GM19438 (cell line): ENCODE data around the gene PROX2.
A peak's percentile ranks its signal among the peaks of the same experiment; 100 is the strongest.

Source experiments
- ATAC-seq: cut with Tn5 transposase; IDR thresholded peaks from one replicate; pipeline ENCODE4 v1.9.1; 2021; ENCODE audit warnings: low read depth; ENCODE audit not compliant: unreplicated experiment

The PROX2 gene

DNA sequence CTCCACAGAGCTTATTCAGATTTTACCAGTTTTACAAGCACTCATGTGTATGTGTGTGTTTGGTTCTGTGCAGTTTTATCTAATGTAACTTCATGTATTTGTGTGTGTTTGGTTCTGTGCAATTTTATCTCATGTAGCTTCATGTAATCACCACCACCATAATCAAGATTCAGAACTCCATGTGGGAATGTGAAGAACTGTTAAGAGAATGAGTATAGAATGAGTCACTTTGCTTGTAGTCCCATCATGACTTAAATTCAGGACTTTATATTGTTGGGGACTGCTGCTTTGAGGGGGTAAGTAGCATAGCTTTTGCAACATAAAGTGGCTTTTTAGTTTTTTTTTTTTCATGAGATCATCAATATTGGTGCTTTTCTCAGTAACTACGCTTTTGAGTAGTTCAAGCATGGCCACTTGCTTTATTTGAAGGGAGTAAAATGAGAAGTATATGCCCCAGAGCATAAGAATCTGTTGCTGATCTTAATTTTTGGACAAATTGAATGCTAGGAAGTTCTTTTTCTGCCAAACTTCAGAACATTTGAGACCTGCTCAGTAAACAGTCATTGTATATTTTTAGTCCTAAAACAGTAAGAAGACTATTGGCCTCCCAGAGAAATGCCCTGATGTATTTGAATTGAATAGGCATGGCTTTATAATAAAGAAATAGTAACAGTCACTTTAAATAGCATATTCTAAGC lies 28.8 kb downstream of the PROX2 start:
- no peak for ATAC-seq

- ATAC-seq = no peak
Measured at GRCh38 chr14:74846168-74846567, 29.8 kb downstream of the PROX2 start.

DNA sequence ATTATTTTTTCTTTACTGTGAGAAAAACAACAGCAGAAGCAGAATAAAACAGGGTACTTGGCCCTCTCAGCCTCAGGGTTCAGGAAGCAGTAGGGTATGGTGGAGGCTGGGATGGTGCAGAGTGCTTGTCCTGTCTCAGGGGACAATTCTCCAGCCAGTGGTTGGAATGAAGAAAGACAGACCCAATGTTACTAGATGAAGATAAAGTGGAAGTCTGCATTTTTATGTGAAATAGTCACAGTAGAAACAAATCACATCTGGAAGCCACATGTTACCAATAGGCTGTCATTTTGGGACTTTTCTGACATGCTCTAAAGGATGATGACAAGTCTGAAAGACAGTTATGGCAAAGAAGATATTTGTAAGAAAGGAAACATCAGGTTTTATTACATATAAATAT lies 32.3 kb downstream of the PROX2 start:
- ATAC-seq = no peak

DNA sequence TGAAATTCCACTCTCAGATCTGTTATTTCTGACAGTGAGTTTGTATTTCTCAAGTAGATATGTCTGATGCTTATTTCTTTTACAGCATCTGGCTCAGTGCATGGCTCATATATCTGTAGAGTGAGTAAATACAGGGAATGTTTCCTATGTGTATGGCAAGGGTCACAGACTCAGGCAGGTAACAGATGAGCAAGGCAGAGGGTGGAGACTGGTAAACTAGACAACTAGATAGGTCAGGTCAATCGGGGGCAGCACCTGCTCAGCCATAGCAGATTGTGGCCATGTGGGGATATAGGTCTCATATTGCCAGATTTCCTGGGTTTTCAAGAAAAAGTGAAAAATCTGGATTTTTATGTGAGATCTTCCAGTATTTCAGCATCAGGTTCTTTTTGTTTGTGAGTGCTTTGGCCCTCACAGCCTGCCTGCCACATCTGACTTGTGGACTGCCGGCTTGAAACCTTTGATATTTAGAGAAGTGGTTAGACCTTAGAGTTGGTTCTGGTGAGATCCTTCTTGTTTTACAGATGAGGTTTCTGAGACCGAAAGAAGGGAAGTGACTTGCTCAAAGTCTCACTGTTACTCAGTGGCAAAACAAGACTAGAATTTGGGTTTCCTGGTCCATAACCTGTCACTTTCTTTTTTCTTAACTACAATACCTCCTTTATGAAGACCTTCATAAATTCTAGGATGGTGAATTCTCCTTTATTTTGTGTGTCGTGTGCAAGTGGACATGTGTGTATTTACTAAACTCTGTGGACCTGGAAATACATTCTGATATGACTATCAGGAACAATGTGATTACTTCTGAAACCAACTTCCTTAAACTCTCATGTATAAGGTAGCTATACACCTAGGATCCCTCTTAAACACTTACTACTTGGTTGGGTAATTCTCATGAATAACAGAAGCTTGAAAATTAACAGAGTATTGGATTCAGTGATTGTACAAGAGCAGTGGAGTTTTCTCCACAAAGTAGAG lies 34.4 kb downstream of the PROX2 start:
- ATAC-seq = peak; percentile 86

GRCh38 chr14:74840603-74841030 lies 35.3 kb downstream of the PROX2 start:
- no peak for ATAC-seq

GRCh38 chr14:74838166-74838565 lies 37.8 kb downstream of the PROX2 start:
- no peak for ATAC-seq

DNA sequence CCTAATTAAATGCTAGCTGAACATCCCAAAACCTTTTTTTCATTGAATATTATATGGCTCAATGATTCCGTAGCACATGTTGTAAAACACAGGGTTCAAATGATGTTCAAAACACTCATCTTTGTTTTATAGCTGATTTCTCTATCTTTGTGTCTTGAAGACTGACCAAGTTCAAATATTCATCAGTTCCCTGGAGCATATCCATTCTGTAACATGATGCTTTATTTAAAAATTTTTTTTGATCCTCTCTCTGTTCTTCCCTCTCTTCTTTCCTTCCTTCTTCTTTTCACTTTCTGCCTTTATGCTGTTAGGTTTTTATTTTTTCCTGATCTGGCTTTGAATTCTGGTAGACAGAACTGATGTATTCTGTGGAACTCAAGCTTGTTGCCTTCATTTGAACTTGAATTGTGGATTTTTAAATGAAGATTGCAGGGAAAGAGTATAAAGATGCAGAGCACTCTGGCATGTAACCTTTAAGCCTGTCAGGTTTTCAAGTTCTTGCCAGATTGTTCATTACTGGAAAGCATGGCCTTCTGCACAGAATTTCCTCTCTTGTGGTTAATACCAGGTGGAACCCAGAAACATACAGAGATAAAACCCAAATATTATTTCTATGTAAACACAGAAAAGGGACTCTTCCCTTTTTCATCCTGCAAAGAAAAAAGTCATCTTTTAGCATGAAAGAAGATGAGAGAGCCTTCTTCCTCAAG lies 39.5 kb downstream of the PROX2 start:
- no peak for ATAC-seq

DNA sequence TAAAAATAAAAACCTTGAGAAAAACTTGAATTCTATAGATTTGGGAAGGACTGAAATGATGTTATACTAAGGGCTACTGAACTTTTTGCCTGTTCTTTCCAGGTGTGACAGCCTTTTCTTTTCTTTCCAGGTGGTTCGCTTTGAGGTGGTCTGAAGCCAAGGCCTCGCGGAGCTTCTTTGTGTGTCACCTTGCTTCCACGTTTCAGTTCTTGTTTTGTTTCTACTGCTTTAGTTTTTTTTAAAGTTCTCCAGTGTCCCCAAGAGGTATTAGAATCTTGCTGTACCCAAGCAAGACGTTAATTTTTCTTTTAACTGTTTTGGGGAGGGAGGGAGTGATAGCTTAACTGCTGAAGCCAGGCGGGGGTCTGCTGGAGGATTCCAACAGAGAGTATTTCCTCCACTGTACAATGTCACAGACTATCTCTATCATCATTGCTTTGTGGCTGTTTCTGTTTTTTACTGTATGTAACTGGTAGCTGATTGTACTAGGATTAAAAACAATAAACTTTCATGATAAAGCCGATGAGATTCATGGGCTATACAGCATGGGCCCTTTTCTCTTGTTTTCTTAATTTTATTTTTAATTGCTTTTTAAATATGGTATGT lies 40.2 kb downstream of the PROX2 start:
- no peak for ATAC-seq

DNA sequence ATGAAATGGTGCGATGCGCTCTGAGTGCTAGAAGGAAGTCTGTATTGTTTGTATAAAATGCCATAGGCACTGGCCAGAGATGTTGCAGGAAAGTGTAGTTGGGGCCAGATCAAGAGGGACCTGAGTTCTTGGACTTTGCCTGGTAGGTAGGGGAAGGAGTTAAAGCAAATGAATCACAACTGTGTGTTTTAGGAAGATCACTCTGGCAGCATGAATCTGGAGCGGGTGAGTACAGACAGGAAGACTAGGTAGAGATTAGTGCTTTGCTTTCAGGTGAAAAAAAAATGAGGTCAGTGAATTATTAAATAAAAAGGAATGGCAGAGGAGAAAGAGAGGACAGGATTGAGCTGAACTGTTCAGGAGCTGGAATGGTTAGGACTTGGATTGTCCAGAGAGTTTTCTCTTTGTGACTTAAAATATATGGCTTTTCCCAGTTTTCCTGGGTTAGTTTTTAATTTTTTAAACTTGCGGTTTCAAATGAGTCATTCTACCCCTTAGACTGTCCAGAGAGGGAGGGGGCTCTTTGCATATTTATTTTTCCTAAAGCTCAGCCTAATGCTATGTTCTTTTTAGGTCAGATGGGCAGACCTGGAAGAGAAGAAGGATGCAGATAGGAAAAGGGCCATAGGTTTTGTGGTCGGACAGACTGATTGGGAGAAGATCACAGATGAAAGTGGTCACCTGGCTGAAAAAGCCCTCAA lies 41.1 kb downstream of the PROX2 start:
- no peak for ATAC-seq

DNA sequence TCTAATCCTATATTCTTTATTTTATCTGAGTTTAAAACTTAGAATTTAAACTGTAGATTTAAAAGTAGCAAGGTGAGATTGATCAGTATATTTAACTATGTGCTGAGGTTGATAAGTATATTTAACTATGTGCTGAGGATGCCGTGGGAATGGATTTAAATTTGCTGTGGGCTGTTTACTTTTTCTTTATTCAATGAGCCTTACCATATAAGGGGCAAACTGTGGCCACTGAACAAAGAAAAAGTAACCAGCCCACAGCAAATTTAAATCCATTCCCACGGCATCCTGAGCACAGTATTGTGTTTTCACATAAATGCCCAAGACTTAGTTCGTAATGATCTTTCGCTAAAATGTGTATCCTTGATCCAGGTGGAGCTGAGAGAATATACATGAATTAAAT lies 43.1 kb downstream of the PROX2 start:
- ATAC-seq = no peak

- no peak for ATAC-seq
Measured at GRCh38 chr14:74829251-74829650, 46.7 kb downstream of the PROX2 start.

DNA sequence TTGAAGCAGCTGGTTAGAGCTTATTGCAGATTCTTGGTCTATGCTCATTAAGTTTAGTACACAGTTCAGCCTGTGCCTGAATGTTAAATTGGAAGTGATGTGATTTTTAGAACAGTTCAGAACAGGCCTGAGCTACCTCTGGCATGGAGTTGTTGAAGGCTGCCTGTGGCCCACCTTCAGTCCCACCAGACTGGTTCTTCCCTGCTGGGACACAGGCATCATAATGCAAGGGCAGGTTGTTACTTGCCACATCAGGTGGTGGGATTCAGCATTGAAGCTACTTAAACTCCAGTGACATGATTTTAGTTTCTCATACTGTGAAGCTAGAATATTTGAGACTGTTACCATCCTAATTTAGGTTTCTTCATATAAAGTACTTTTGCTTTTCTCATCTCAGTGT lies 49.4 kb downstream of the PROX2 start:
- ATAC-seq = no peak
